Keratinocyte (primary cell): ENCODE measurements around the gene MYOT.

Experiments
- EZH2 ChIP-seq: IDR thresholded peaks from one replicate; pipeline ENCODE4 v1.6.1; 2012; ENCODE audit warnings: inconsistent platforms, mild to moderate bottlenecking, low read length, moderate library complexity
- TF ChIP-seq, protein P1 (sequence below), 3 experiments: IDR thresholded peaks in 1 of 3; conservative IDR thresholded peaks in 1 of 3; optimal IDR thresholded peaks in 1 of 3; 2 replicates in 2 of 3; 3 replicates in 1 of 3; pipeline versions ENCODE3 to v1.5.1; 2011; ENCODE audit warnings: low read length in 3 of 3, mild to moderate bottlenecking in 3 of 3, moderate library complexity in 2 of 3, control low read depth in 1 of 3, inconsistent platforms in 1 of 3; ENCODE audit not compliant: insufficient read depth in 2 of 3; ENCODE audit errors: extremely low read depth in 1 of 3

- TF ChIP-seq, protein P1, sequence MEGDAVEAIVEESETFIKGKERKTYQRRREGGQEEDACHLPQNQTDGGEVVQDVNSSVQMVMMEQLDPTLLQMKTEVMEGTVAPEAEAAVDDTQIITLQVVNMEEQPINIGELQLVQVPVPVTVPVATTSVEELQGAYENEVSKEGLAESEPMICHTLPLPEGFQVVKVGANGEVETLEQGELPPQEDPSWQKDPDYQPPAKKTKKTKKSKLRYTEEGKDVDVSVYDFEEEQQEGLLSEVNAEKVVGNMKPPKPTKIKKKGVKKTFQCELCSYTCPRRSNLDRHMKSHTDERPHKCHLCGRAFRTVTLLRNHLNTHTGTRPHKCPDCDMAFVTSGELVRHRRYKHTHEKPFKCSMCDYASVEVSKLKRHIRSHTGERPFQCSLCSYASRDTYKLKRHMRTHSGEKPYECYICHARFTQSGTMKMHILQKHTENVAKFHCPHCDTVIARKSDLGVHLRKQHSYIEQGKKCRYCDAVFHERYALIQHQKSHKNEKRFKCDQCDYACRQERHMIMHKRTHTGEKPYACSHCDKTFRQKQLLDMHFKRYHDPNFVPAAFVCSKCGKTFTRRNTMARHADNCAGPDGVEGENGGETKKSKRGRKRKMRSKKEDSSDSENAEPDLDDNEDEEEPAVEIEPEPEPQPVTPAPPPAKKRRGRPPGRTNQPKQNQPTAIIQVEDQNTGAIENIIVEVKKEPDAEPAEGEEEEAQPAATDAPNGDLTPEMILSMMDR (optimal IDR thresholded peaks at IDR 0.05 in 1 of 3, IDR thresholded peaks at IDR 0.05 in 1 of 3, conservative IDR thresholded peaks at IDR 0.05 in 1 of 3; ENCODE audit: extremely low read depth in 1 of 3, insufficient read depth in 2 of 3, low read length in 3 of 3): no peak
- TF ChIP-seq EZH2: no peak
Measured at GRCh38 chr5:137880313-137880712, 12.7 kb downstream of the MYOT start.
